Stomach (tissue), 9 donors: ENCODE results near the gene CDH23. TPM values are rescaled to one million over a fixed set of nuclear protein-coding genes. Genes with fewer than 3 reads are reported as not detected.

ENCODE experiments used
- DNase-seq, 2 donors: peaks; one replicate each; pipeline versions ENCODE4 v3.0.0 to v3.0.0-alpha.2; 2013 to 2019
- H3K27ac ChIP-seq, 5 donors: fragments of 200-600 bp in 4 of 5; sonication (generic) in 4 of 5; one replicate each; pipeline ENCODE4 v1.5.1; 2013 to 2019; ENCODE audit warnings: mild to moderate bottlenecking in 1 of 5, moderate library complexity in 1 of 5
- H3K27me3 ChIP-seq, 3 donors: fragments of 200-600 bp; sonication (generic); one replicate each; pipeline ENCODE4 v1.5.1; 2017 to 2019; ENCODE audit warnings: mixed run types in 1 of 3
- H3K36me3 ChIP-seq, 4 donors: fragments of 200-600 bp; sonication (generic); 1 replicate in 3 of 4; 2 replicates in 1 of 4; pipeline ENCODE4 v1.5.1; 2016 to 2019
- H3K4me1 ChIP-seq, 4 donors: fragments of 200-600 bp; sonication (generic); one replicate each; pipeline ENCODE4 v1.5.1; 2016 to 2019
- H3K4me3 ChIP-seq, 4 donors: fragments of 200-600 bp; sonication (generic) in 3 of 4; one replicate each; pipeline ENCODE4 v1.5.1; 2016 to 2019; ENCODE audit warnings: mild to moderate bottlenecking in 1 of 4
- H3K9me3 ChIP-seq, 4 donors: fragments of 200-600 bp; sonication (generic); one replicate each; pipeline ENCODE4 v1.5.1; 2016 to 2019
- CTCF ChIP-seq, 7 experiments: fragments of 450-650 bp in 4 of 7; fragments of 200-600 bp in 3 of 7; sonication (generic) in 3 of 7; IDR thresholded peaks; one replicate each; pipeline ENCODE4 v1.5.1; 2016 to 2019; ENCODE audit warnings: antibody characterized with exemption in 7 of 7, control low read depth in 2 of 7, mild to moderate bottlenecking in 1 of 7
- EP300 ChIP-seq: sonication (generic); formaldehyde crosslinking; IDR thresholded peaks from one replicate; pipeline ENCODE4 v1.6.1; 2017; ENCODE audit warnings: antibody characterized with exemption
- POLR2A ChIP-seq, 4 donors: fragments of 450-650 bp; IDR thresholded peaks; one replicate each; pipeline ENCODE4 v1.6.1; 2016; ENCODE audit warnings: antibody characterized with exemption in 4 of 4, control low read depth in 2 of 4, mild to moderate bottlenecking in 1 of 4, moderate library complexity in 1 of 4
- POLR2AphosphoS5 ChIP-seq, 3 donors: sonication (generic); formaldehyde crosslinking; IDR thresholded peaks; one replicate each; pipeline ENCODE4 v1.6.1; 2016; ENCODE audit warnings: antibody characterized with exemption in 3 of 3
- WGBS, 5 donors: extraction: QIAGEN DNeasy Blood & Tissue Kit in 3 of 5; methylation state at CpG; one replicate each; pipeline versions ENCODE4 v1.1.5 to v1.1.7; 2013 to 2018; 5-methylcytosine and 5-hydroxymethylcytosine counted together
- intact Hi-C: fragments of 100-400 bp; cut with DNase I; formaldehyde crosslinking; loops from one replicate; pipeline ENCODE4 v1.15.1; 2023; ENCODE audit warnings: low total_unique reads
- polyA plus RNA-seq, 3 donors: library from polyadenylated mRNA; stranded (reverse); fragments of 200-250 nt; gene quantifications; one replicate each; pipeline ENCODE4 v1.2.3, GENCODE V29; 2013
- total RNA-seq, 5 donors: library from RNA; depleted of rRNA; stranded (reverse); fragments of >200 nt; gene quantifications; one replicate each; pipeline versions ENCODE4 v1.1.0 to v1.2.3, GENCODE V29; 2014 to 2016
- donor health status: healthy with polysubstance abuse.
- donor health status: Bipolar disorder and iron deficiency.
- donor health status: healthy.

Gene CDH23
- total and polyA plus RNA-seq, 8 donors = 0.31 to 8.2 (median 2.2) TPM

- intact Hi-C loops = loop anchor here (10.0 kb wide), 1 partner anchor 311 kb away; no protein-coding TSS in a partner anchor
- no peaks in the 10 kb centered on the region for H3K36me3 ChIP-seq
- 84 to 92% (median 89%) methylated on average over 8 of the region's 8 CpGs for WGBS, 5 donors
- H3K27ac ChIP-seq = no peak overlapping the region
- peaks cover 5 to 68% (median 39%) of the 10 kb centered on the region in 3 donors for H3K27me3 ChIP-seq
- no peak overlapping the region for H3K4me3 ChIP-seq
- DNase-seq = no peak
- TF ChIP-seq POLR2AphosphoS5 (IDR thresholded peaks at IDR 0.05) = no peak
- no peak for TF ChIP-seq CTCF (IDR thresholded peaks at IDR 0.05)
- no peak for TF ChIP-seq POLR2A (IDR thresholded peaks at IDR 0.05)
- no peak for TF ChIP-seq EP300
- peaks cover 17 to 24% (median 23%) of the 10 kb centered on the region in 4 donors for H3K4me1 ChIP-seq
- no peaks in the 10 kb centered on the region for H3K9me3 ChIP-seq
These were observed 2.8 kb upstream of the CDH23 start for GRCh38 chr10:71393841-71394475.

- DNase-seq = no peak
- Histone ChIP-seq H3K27me3 (peaks cover 5 to 74% (median 47%) of the 10 kb centered on the region in 3 donors), H3K9me3 (no peaks in the 10 kb centered on the region), H3K4me3 (no peak overlapping the region), H3K4me1 (peaks cover 17 to 24% (median 23%) of the 10 kb centered on the region in 4 donors), H3K27ac (no peak overlapping the region), H3K36me3 (no peaks in the 10 kb centered on the region)
- intact Hi-C loops = loop anchor here (10.0 kb wide), 1 partner anchor 310 kb away; no protein-coding TSS in a partner anchor
- TF ChIP-seq POLR2AphosphoS5 (IDR thresholded peaks at IDR 0.05) (no peak), EP300 (no peak), CTCF (IDR thresholded peaks at IDR 0.05) (no peak), POLR2A (IDR thresholded peaks at IDR 0.05) (no peak)
- WGBS, 5 donors = 88 to 94% (median 91%) methylated on average over 10 to 11 of the region's 11 CpGs
These were observed 1.7 kb upstream of the CDH23 start for GRCh38 chr10:71394926-71395562.

GRCh38 chr10:71395621-71396020, 1.1 kb upstream of the CDH23 start:
- intact Hi-C loops = loop anchor here (10.0 kb wide), 1 partner anchor 309 kb away; no protein-coding TSS in a partner anchor
- Histone ChIP-seq H3K9me3 (no peaks in the 10 kb centered on the region), H3K36me3 (no peaks in the 10 kb centered on the region), H3K27me3 (peaks cover 5 to 74% (median 47%) of the 10 kb centered on the region in 3 donors), H3K4me1 (peaks cover 17 to 24% (median 23%) of the 10 kb centered on the region in 4 donors), H3K4me3 (no peak overlapping the region), H3K27ac (no peak overlapping the region)
- whole genome bisulfite sequencing, 5 donors = 85 to 93% (median 88%) methylated on average over 4 of the region's 4 CpGs
- TF ChIP-seq POLR2AphosphoS5 (IDR thresholded peaks at IDR 0.05) = no peak
- no peak for TF ChIP-seq POLR2A (IDR thresholded peaks at IDR 0.05)
- TF ChIP-seq EP300 = no peak
- no peak for TF ChIP-seq CTCF (IDR thresholded peaks at IDR 0.05)
- no peak for DNase-seq

- Histone ChIP-seq H3K4me3 (peak overlapping the region; percentile 53 to 61 (median 56)), H3K27ac (peak overlapping the region in 1 of 5 donors; percentile 75), H3K9me3 (no peaks in the 10 kb centered on the region), H3K4me1 (peaks cover 17 to 24% (median 23%) of the 10 kb centered on the region in 4 donors), H3K27me3 (peaks cover 5 to 74% (median 52%) of the 10 kb centered on the region in 3 donors), H3K36me3 (no peaks in the 10 kb centered on the region)
- peak; percentile 40 to 90 for DNase-seq
- TF ChIP-seq EP300 (no peak), CTCF (IDR thresholded peaks at IDR 0.05) (peak in 3 of 7 experiments; percentile 20 to 38 (median 24))
- intact Hi-C loops = loop anchor here (10.0 kb wide), 1 partner anchor 309 kb away; no protein-coding TSS in a partner anchor
- 18 to 35% (median 23%) methylated on average over 25 to 46 of the region's 46 CpGs for WGBS, 5 donors
These were observed 523 bp upstream of the CDH23 start for GRCh38 chr10:71396084-71396710.
